COLO829 (cell line): Measurements from ENCODE around the gene ARHGAP10.

Source experiments
- DNase-seq: peaks from one replicate; pipeline ENCODE4 v3.0.0; 2012; ENCODE audit warnings: low spot score

The ARHGAP10 gene

GRCh38 chr4:147731580-147732517, at the start of gene ARHGAP10:
Gene ARHGAP10 (plus strand): TSS chr4:147732088. CDS start chr4:147732302, 214 bp downstream.
- no peak for DNase-seq

- peak; percentile 12 for DNase-seq
Observed at GRCh38 chr4:147682755-147683154, 49.1 kb upstream of the ARHGAP10 start.

GRCh38 chr4:147683188-147683591, 48.7 kb upstream of the ARHGAP10 start:
- DNase-seq: peak; percentile 34

- peak; percentile 97 for DNase-seq
Observed at GRCh38 chr4:147683717-147684700, 47.9 kb upstream of the ARHGAP10 start, which contains the start of gene PRMT9. Gene PRMT9 (minus strand): TSS chr4:147684163. CDS start chr4:147683987, 176 bp downstream.

GRCh38 chr4:147689067-147689466, 42.8 kb upstream of the ARHGAP10 start:
- no peak for DNase-seq

GRCh38 chr4:147691820-147692219, 40.1 kb upstream of the ARHGAP10 start:
- no peak for DNase-seq

- DNase-seq: no peak
Observed at GRCh38 chr4:147693218-147693617, 38.7 kb upstream of the ARHGAP10 start.

- no peak for DNase-seq
Observed at GRCh38 chr4:147696866-147697265, 35.0 kb upstream of the ARHGAP10 start.

- DNase-seq: no peak
Observed at GRCh38 chr4:147704846-147705245, 27.0 kb upstream of the ARHGAP10 start.

- DNase-seq: no peak
Observed at GRCh38 chr4:147707892-147708672, 23.8 kb upstream of the ARHGAP10 start.

- DNase-seq: no peak
Observed at GRCh38 chr4:147709999-147710398, 21.9 kb upstream of the ARHGAP10 start.

GRCh38 chr4:147714575-147715401, 17.1 kb upstream of the ARHGAP10 start:
- DNase-seq: no peak

GRCh38 chr4:147717878-147718277, 14.0 kb upstream of the ARHGAP10 start:
- DNase-seq: no peak

- no peak for DNase-seq
Observed at GRCh38 chr4:147723326-147723725, 8.6 kb upstream of the ARHGAP10 start.

GRCh38 chr4:147724468-147725201, 7.3 kb upstream of the ARHGAP10 start:
- no peak for DNase-seq

GRCh38 chr4:147725673-147726072, 6.2 kb upstream of the ARHGAP10 start:
- no peak for DNase-seq

- DNase-seq: no peak
Observed at GRCh38 chr4:147727476-147728028, 4.3 kb upstream of the ARHGAP10 start.

- DNase-seq: no peak
Observed at GRCh38 chr4:147730333-147730732, 1.6 kb upstream of the ARHGAP10 start.

GRCh38 chr4:147732518-147733235, 789 bp downstream of the ARHGAP10 start:
- DNase-seq: no peak
